Mesendoderm (in vitro differentiated cells): ENCODE data around the gene DUSP16.

ENCODE experiments used
- DNase-seq: peaks from one replicate; pipeline ENCODE4 v3.0.0; 2013
- H2AK5ac ChIP-seq: 2 replicates; pipeline ENCODE4 v1.6.1; 2013; ENCODE audit warnings: low read length, inconsistent platforms
- H2BK120ac ChIP-seq: 2 replicates; pipeline ENCODE4 v1.6.1; 2013; ENCODE audit warnings: low read depth, mild to moderate bottlenecking, low read length, moderate library complexity, mixed read lengths
- H2BK15ac ChIP-seq: replicated peaks from 2 replicates; pipeline ENCODE4 v1.6.1; 2013; ENCODE audit warnings: low read depth, mild to moderate bottlenecking, moderate library complexity
- H2BK5ac ChIP-seq: 2 replicates; pipeline ENCODE4 v1.6.1; 2013; ENCODE audit warnings: low read length, inconsistent platforms
- H3K18ac ChIP-seq: 2 replicates; pipeline ENCODE4 v1.6.1; 2013; ENCODE audit warnings: mild to moderate bottlenecking, low read length, mixed read lengths
- H3K23ac ChIP-seq: one replicate; pipeline ENCODE4 v1.6.1; 2013; ENCODE audit warnings: low read length
- H3K27ac ChIP-seq: 2 replicates; pipeline ENCODE4 v1.5.1; 2013; ENCODE audit warnings: low read depth, mild to moderate bottlenecking, inconsistent platforms, low read length, moderate library complexity
- H3K27me3 ChIP-seq: 2 replicates; pipeline ENCODE4 v1.6.1; 2013; ENCODE audit warnings: low read length, control low read depth, mild to moderate bottlenecking, inconsistent platforms; ENCODE audit not compliant: insufficient read depth, poor library complexity
- H3K36me3 ChIP-seq: 2 replicates; pipeline ENCODE4 v1.6.1; 2013; ENCODE audit warnings: low read length, inconsistent platforms; ENCODE audit not compliant: control insufficient read depth, insufficient read depth
- H3K4ac ChIP-seq: one replicate; pipeline ENCODE4 v1.6.1; 2013; ENCODE audit warnings: low read depth, mild to moderate bottlenecking, low read length, moderate library complexity
- H3K4me1 ChIP-seq: 2 replicates; pipeline ENCODE4 v1.6.1; 2013; ENCODE audit warnings: low read depth, low read length, inconsistent platforms; ENCODE audit not compliant: control insufficient read depth
- H3K4me2 ChIP-seq: 2 replicates; pipeline ENCODE4 v1.6.1; 2013; ENCODE audit warnings: low read length
- H3K4me3 ChIP-seq: 2 replicates; pipeline ENCODE4 v1.5.1; 2013; ENCODE audit warnings: mild to moderate bottlenecking, low read length
- H3K56ac ChIP-seq: one replicate; pipeline ENCODE4 v1.6.1; 2013; ENCODE audit warnings: low read length
- H3K79me1 ChIP-seq: 2 replicates; pipeline ENCODE4 v1.6.1; 2013; ENCODE audit warnings: low read length, inconsistent platforms
- H3K79me2 ChIP-seq: 2 replicates; pipeline ENCODE4 v1.6.1; 2013; ENCODE audit warnings: mild to moderate bottlenecking, low read length; ENCODE audit not compliant: control insufficient read depth, insufficient read depth
- H3K9ac ChIP-seq: 2 replicates; pipeline ENCODE4 v1.6.1; 2013; ENCODE audit warnings: low read length, inconsistent platforms
- H4K5ac ChIP-seq: one replicate; pipeline ENCODE4 v1.6.1; 2013; ENCODE audit warnings: low read length
- H4K8ac ChIP-seq: one replicate; pipeline ENCODE4 v1.6.1; 2013; ENCODE audit warnings: low read depth, mild to moderate bottlenecking, control low read depth, low read length, moderate library complexity
- WGBS: extraction: QIAGEN DNeasy Blood & Tissue Kit; methylation state at CpG from one replicate; pipeline ENCODE4 v1.1.7; 2013; ENCODE audit warnings: low lambda C conversion rate, missing lambda C conversion rate; ENCODE audit not compliant: insufficient coverage; ENCODE audit errors: extremely low coverage; 5-methylcytosine and 5-hydroxymethylcytosine counted together

The DUSP16 gene

DNA sequence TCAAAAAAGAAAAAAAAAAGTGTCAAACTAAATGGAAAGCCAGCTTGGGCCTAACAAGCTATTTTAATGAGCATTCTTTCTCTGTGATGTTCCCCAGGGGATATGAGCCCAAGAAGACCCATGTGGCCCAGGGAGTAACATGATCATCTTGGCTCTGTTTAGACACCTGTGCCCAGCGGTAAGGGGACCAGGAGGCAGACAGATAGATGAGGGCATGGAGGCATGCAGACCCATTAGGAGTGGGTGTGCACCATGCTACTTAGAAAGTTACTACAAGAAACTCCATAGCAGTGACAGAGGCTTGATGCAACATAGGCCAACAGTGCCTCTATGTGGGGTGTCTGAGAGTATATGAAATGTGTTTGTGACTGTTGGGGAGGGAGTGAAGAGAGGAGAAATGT, 45.9 kb upstream of the DUSP16 start:
- H2AK5ac ChIP-seq = no peak overlapping the region

GRCh38 chr12:12606781-12607589, 44.3 kb upstream of the DUSP16 start:
- Histone ChIP-seq H3K18ac (no peak overlapping the region), H3K36me3 (no peaks in the 10 kb centered on the region), H2BK5ac (no peak overlapping the region), H3K79me1 (no peaks in the 10 kb centered on the region), H3K79me2 (no peaks in the 10 kb centered on the region), H2AK5ac (no peak overlapping the region), H3K23ac (no peak overlapping the region), H3K4me2 (no peak overlapping the region), H2BK120ac (no peak overlapping the region), H3K27ac (no peak overlapping the region), H4K5ac (no peak overlapping the region), H3K56ac (no peak overlapping the region), H3K9ac (no peak overlapping the region), H4K8ac (no peak overlapping the region), H3K4me1 (no peaks in the 10 kb centered on the region), H3K4ac (no peak overlapping the region), H2BK15ac (no peak overlapping the region), H3K27me3 (no peaks in the 10 kb centered on the region), H3K4me3 (no peak overlapping the region)
- WGBS = no CpG with 5 or more reads among the region's 7 CpGs
- DNase-seq = peak; percentile 45

More for the DNA sequence above, 45.9 kb upstream of the DUSP16 start:
- Histone ChIP-seq H3K27ac (no peak overlapping the region), H3K23ac (no peak overlapping the region), H3K4me1 (no peaks in the 10 kb centered on the region), H3K9ac (no peak overlapping the region), H4K8ac (no peak overlapping the region), H3K4me3 (no peak overlapping the region), H3K79me1 (no peaks in the 10 kb centered on the region), H3K4ac (no peak overlapping the region), H3K79me2 (no peaks in the 10 kb centered on the region), H2BK5ac (no peak overlapping the region), H3K36me3 (no peaks in the 10 kb centered on the region), H2BK15ac (no peak overlapping the region), H3K4me2 (no peak overlapping the region), H3K27me3 (no peaks in the 10 kb centered on the region), H4K5ac (no peak overlapping the region), H3K18ac (no peak overlapping the region), H2BK120ac (no peak overlapping the region), H3K56ac (no peak overlapping the region)
- DNase-seq = no peak
- no CpG with 5 or more reads among the region's 1 CpG for WGBS

DNA sequence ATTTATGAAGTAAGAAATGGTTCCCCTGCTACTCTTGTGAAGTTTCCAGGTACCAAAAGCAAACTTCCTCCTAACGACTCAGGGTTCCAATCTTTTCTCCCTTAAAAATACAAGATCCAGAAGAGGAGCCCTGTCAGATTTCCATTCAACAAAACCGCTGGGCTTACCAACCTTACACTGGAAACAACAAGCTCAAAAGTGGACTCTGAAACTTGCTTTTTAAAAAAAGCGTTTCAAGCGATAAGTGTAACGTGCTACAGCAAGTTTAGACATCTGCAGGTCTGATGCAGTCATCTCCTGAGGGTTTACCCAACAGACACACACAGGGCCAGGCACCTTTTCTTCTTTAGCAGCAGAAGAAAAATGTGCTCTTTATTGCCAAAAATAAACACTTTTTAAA, 42.1 kb upstream of the DUSP16 start:
- Histone ChIP-seq H3K9ac (no peak overlapping the region), H2BK5ac (no peak overlapping the region), H4K8ac (no peak overlapping the region), H3K4me1 (no peaks in the 10 kb centered on the region), H3K18ac (peak overlapping the region; percentile 28), H3K56ac (no peak overlapping the region), H3K4ac (no peak overlapping the region), H3K4me2 (no peak overlapping the region), H2BK120ac (no peak overlapping the region), H2BK15ac (no peak overlapping the region), H3K36me3 (no peaks in the 10 kb centered on the region), H3K4me3 (no peak overlapping the region), H3K23ac (no peak overlapping the region), H4K5ac (no peak overlapping the region), H3K27ac (no peak overlapping the region), H3K79me1 (no peaks in the 10 kb centered on the region), H3K27me3 (no peaks in the 10 kb centered on the region), H2AK5ac (no peak overlapping the region), H3K79me2 (no peaks in the 10 kb centered on the region)
- no CpG with 5 or more reads among the region's 5 CpGs for WGBS
- DNase-seq = no peak

DNA sequence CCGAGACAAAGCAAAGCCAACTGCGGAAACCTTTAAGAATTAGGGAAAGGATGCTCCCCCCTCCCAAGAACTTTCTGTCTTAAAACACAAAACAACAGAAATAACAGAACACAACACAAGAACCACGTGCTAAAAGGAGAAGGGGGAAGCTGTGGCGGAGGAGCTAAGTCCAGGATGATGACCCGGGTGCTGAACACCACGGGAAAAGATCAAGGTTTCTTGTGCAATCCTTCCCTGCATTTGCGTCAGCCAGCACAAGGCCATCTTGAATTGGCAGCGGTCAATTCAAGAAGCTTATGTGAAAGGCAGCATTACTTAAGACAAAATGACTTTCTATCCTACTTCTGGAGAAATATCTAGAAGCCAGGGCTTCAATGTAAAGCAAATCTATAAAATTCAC, 38.0 kb upstream of the DUSP16 start:
- H4K5ac ChIP-seq = no peak overlapping the region
- no CpG with 5 or more reads among the region's 8 CpGs for WGBS
- H3K27me3 ChIP-seq = no peaks in the 10 kb centered on the region

GRCh38 chr12:12599750-12600643, 37.3 kb upstream of the DUSP16 start:
- no peak overlapping the region for H2AK5ac ChIP-seq
- no peak overlapping the region for H3K9ac ChIP-seq
- no peak overlapping the region for H3K4me2 ChIP-seq
- no CpG with 5 or more reads among the region's 9 CpGs for WGBS
- H3K18ac ChIP-seq = no peak overlapping the region
- H4K5ac ChIP-seq = no peak overlapping the region
- no peak overlapping the region for H3K4me3 ChIP-seq
- no peak overlapping the region for H4K8ac ChIP-seq
- H3K36me3 ChIP-seq = no peaks in the 10 kb centered on the region
- H3K27me3 ChIP-seq = no peaks in the 10 kb centered on the region
- no peak overlapping the region for H3K56ac ChIP-seq
- no peak overlapping the region for H2BK5ac ChIP-seq
- H2BK15ac ChIP-seq = no peak overlapping the region
- H3K79me2 ChIP-seq = no peaks in the 10 kb centered on the region
- H3K4ac ChIP-seq = no peak overlapping the region
- no peak overlapping the region for H3K27ac ChIP-seq
- no peak overlapping the region for H3K23ac ChIP-seq
- no peak overlapping the region for H2BK120ac ChIP-seq
- no peaks in the 10 kb centered on the region for H3K79me1 ChIP-seq
- H3K4me1 ChIP-seq = no peaks in the 10 kb centered on the region
- no peak for DNase-seq

More for the DNA sequence above, 38.0 kb upstream of the DUSP16 start:
- no peak overlapping the region for H2BK15ac ChIP-seq
- no peak overlapping the region for H3K4ac ChIP-seq
- no peak for DNase-seq
- no peak overlapping the region for H2BK120ac ChIP-seq
- no peak overlapping the region for H2AK5ac ChIP-seq
- no peak overlapping the region for H3K4me2 ChIP-seq
- no peak overlapping the region for H4K8ac ChIP-seq
- H3K79me1 ChIP-seq = no peaks in the 10 kb centered on the region
- no peak overlapping the region for H3K18ac ChIP-seq
- no peaks in the 10 kb centered on the region for H3K36me3 ChIP-seq
- no peaks in the 10 kb centered on the region for H3K79me2 ChIP-seq
- H3K27ac ChIP-seq = no peak overlapping the region
- H3K23ac ChIP-seq = no peak overlapping the region
- H2BK5ac ChIP-seq = no peak overlapping the region
- no peak overlapping the region for H3K56ac ChIP-seq
- H3K4me1 ChIP-seq = no peaks in the 10 kb centered on the region
- no peak overlapping the region for H3K4me3 ChIP-seq
- no peak overlapping the region for H3K9ac ChIP-seq
